Measurements from ENCODE around the gene EVC2. TPM values are rescaled to one million over a fixed set of nuclear protein-coding genes. Genes with fewer than 3 reads are reported as not detected.

The EVC2 gene
- total RNA-seq, 1 donor from 2014 or later: 6.1 TPM

GRCh38 chr4:5569451-5569850, 138.9 kb downstream of the EVC2 start:
- no peak for DNase-seq (ENCODE audit: low spot score)

- no peak for DNase-seq (ENCODE audit: low spot score)
Measured at GRCh38 chr4:5568931-5569330, 139.4 kb downstream of the EVC2 start.

GRCh38 chr4:5568336-5568735, 140.0 kb downstream of the EVC2 start:
- no peak for DNase-seq (ENCODE audit: low spot score)

GRCh38 chr4:5566991-5567390, 141.4 kb downstream of the EVC2 start:
- DNase-seq (ENCODE audit: low spot score): no peak

- no peak for DNase-seq (ENCODE audit: low spot score)
Measured at GRCh38 chr4:5566526-5566925, 141.8 kb downstream of the EVC2 start.

GRCh38 chr4:5563856-5564255, 144.5 kb downstream of the EVC2 start:
- no peak for DNase-seq (ENCODE audit: low spot score)

GRCh38 chr4:5562476-5562875, 145.9 kb downstream of the EVC2 start:
- no peak for DNase-seq (ENCODE audit: low spot score)

- no peak for DNase-seq (ENCODE audit: low spot score)
Measured at GRCh38 chr4:5561286-5561685, 147.1 kb downstream of the EVC2 start.

- DNase-seq (ENCODE audit: low spot score): no peak
Measured at GRCh38 chr4:5558502-5558901, 149.9 kb downstream of the EVC2 start.

GRCh38 chr4:5554376-5554775, 154.0 kb downstream of the EVC2 start:
- no peak for DNase-seq (ENCODE audit: low spot score)

GRCh38 chr4:5553801-5554200, 154.6 kb downstream of the EVC2 start:
- DNase-seq (ENCODE audit: low spot score): no peak

- no peak for DNase-seq (ENCODE audit: low spot score)
Measured at GRCh38 chr4:5552451-5552850, 155.9 kb downstream of the EVC2 start.

GRCh38 chr4:5547651-5548249, 160.6 kb downstream of the EVC2 start:
- no peak for DNase-seq (ENCODE audit: low spot score)

GRCh38 chr4:5545271-5545670, 163.1 kb downstream of the EVC2 start:
- no peak for DNase-seq (ENCODE audit: low spot score)

- no peak for DNase-seq (ENCODE audit: low spot score)
Measured at GRCh38 chr4:5544762-5545161, 163.6 kb downstream of the EVC2 start.

- no peak for DNase-seq (ENCODE audit: low spot score)
Measured at GRCh38 chr4:5543681-5544080, 164.7 kb downstream of the EVC2 start.

- DNase-seq (ENCODE audit: low spot score): no peak
Measured at GRCh38 chr4:5541169-5541568, 167.2 kb downstream of the EVC2 start.

GRCh38 chr4:5539584-5539983, 168.8 kb downstream of the EVC2 start:
- no peak for DNase-seq (ENCODE audit: low spot score)

- no peak for DNase-seq (ENCODE audit: low spot score)
Measured at GRCh38 chr4:5532100-5532499, 176.3 kb downstream of the EVC2 start.

- DNase-seq (ENCODE audit: low spot score): no peak
Measured at GRCh38 chr4:5528031-5528436, 180.3 kb downstream of the EVC2 start.

- no peak for DNase-seq (ENCODE audit: low spot score)
Measured at GRCh38 chr4:5527211-5527610, 181.1 kb downstream of the EVC2 start.

- DNase-seq (ENCODE audit: low spot score): no peak
Measured at GRCh38 chr4:5526080-5526846, 182.1 kb downstream of the EVC2 start.

GRCh38 chr4:5524446-5525299, 183.7 kb downstream of the EVC2 start:
- no peak for DNase-seq (ENCODE audit: low spot score)

Data from ureter (tissue), 1 donor.